Iris pigment epithelial cell (primary cell): Measurements from ENCODE around the gene GPC6.

ENCODE experiments used
- DNase-seq: peaks from one replicate; pipeline ENCODE4 v3.0.0-alpha.2; 2011; ENCODE audit warnings: low read depth

GPC6 gene

DNA sequence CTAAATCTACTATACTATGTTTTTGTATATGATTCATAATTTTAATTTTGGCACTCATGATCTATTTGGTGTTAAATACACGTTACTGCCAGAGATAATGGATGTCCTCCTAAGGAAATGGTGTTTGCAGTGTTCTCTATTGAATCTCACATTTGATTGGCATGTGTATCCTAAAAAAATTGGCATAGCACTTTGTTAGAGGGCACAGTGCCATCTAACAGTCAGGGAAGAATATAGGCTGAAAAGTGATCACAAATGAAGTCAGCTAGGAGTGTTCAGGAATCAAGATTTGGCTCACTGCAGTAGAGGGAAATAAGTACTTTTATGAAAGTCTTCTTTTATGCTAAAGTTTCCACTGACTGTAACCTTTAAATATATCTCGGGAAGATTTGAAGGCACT is 624.6 kb downstream of the GPC6 start:
- DNase-seq, result no peak

DNA sequence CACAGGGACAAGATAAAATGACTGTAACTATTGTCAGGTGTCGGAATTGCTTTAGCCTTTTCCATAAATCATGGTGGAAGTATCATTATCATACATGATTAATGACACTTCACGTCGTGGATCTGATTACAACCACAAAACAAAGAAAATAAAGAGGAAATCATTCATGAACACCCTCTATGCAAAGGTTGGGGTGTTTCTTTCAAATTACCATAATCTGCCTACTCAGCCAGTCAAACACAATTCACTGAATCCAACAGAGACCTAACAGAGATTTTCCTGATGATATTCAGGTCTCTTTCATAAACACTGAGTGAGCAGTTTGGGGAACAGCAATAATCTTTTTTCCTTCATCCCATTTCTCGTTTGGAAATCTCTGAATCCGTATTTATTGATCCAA is 627.3 kb downstream of the GPC6 start:
- no peak for DNase-seq

DNA sequence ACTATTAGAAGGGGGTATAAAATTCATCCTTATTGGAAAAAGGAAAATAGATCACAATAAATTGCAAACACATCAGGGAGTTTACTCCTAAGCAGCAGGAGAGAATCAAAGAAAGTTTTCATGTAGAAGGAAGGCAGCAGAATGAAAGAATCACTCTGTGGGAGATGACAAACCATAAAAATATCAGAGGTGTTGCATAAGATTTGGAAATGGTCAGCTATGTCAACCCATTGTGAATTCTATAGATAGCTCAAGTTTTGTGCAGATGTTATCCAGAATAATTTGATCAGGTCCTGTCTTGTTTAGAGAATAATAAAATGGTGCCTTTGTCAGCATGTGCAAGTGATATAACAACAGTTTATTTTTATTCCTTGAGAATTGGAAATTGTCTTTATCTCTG is 630.5 kb downstream of the GPC6 start:
- DNase-seq, result no peak

DNA sequence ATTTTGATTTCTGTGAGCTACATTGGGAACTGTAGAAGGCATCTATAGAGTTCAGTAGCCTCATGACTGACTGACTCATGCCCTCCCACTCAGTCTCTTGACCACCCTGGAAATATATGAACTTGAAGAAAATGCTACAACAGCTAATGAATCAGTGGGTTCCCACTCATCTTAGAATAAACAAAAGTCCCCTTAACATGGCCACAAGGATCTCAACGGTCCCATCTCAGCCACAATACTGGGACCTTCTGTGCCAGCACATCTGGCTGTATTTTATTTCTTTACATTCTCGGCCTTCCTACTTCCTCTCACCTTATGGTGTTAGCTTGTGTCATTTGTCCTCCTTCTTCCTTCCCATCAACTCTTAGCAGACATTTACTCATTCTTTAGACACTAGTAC is 633.1 kb downstream of the GPC6 start:
- peak; percentile 57 for DNase-seq

DNA sequence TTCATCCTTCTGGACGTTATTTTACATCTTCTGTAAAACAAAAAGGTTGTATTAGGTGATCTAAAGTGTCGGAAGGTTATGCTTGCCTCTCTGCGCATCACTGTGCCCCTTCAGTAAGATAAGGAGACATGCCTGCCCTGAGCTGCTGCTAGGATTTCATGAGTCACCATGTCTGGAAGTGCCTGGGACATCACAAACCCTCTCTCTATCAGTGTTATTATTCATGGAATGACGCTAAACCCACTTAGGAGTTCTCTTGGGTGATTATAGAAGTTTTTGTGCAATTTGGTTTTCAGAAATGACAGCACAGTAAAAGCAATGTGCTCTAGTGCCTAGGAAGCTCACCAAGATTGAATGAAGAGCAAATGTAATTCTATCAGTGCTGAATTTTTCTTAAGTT is 635.2 kb downstream of the GPC6 start:
- DNase-seq, result peak; percentile 78

DNA sequence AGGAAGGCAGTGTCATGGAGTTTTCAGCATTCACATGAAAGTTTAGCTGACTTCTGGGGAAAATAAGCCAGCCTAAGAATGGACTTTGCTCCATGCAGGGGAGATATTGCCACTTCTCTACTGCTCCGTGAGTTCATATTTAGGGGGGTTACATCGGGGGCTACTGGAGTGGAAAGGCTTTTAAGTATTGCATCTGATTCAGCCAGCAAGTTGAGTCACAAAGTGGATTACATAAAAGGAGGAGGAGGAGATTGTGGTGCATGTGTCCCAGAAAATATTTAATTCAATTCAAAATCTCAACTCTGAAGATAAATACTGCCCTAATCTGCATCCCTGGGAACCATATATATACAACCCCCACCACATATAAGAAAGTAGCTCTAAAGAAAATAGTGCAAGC is 635.7 kb downstream of the GPC6 start:
- DNase-seq, result peak; percentile 41

DNA sequence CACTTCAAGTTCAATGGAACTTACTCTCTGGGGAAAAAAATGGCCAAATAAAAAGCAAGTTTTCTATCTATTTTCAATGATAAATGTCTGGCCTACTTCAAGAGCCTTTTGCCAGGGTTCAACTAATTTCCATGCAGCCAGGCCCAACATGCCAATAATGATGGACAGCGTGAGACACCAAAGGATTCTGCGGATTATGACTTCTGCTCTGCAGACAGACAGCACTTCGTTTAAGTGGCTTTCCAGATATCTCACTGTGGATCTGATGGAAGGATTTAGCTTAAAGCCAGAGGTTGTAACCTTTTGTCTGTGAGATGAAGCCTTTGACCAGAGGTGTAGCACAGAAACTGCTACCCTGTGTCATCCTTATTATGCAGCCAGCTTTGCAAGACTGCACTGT is 638.6 kb downstream of the GPC6 start:
- DNase-seq, result no peak

DNA sequence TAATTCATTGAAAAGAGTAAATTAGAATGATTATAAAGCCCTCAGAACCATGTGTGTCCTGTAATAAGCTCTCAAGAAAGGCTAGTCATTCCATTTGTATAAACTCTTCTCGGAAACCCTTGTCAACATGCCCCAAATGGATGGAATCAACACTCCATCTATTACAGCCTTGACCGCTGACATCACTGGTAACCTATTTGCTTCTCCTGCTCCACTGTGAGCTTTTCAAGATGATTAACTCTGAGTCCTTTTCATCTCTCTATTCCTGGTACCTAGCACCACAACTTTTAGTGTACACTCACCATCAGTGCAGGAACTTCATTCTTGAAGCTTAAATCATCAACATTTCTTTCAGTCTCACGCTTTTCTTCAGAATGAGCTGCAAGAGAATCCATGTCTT is 640.9 kb downstream of the GPC6 start:
- no peak for DNase-seq

DNA sequence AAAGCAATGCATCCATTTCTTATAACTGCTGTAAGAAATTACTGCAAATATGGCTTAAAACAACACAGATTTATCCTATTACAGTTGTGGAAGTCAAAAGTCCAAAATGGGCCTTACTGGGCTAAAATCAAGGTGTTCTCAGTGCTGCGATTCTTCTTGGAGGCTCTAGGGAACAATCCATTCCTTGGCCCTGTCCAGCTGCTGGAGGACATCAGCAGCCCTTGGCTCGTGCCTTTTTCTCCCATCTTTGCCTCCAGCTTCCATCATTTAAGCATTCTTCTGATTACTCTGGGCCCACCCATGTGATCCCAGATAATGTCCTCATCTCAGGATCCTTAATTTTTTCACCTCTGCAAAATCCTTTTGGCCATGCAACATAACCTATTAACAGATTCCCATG is 645.8 kb downstream of the GPC6 start:
- DNase-seq, result no peak

DNA sequence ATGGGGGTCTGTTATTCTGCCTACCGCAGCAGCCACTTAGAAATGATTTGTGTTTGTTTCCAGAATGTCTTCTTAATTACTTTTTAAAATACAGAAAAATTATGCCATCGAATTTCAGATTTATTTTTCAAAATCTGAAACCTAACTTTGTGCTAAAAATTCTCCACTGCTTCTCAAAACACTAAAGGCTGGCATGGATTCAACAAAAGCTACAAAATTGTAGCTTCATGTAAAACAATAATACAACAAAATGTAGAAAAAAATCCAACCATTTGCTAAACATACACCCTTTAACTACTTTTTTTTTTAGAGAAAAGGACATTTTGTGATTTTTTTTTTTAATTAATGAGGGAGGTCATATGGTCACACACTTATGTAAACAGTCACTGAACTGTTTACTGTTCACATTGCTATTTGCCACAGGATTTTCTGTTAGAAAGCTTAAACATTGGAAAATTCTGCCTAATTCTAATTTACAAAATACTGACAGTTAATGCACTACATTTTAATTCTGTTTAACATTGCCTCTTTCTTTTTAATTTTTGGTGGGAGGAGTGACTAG is 646.3 kb downstream of the GPC6 start:
- no peak for DNase-seq

DNA sequence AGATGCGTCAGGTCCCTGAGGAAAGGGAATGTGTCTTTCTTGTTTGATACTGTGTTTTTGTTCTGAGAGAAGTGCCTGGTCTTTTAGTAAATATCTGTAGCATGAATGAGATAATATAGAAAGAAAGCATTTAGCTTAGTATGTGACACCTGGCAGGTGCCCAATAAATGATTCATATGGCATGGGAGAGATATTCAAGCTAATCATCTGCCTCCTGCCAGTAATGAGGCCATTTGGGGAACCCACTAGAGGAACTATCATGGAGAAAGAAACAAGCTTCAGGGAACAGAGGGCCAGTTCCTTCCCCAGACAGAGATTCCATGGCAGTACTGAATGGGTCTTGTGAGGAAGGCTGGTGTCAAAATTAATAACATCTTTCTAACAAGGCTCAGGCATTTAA is 648.9 kb downstream of the GPC6 start:
- peak; percentile 49 for DNase-seq

DNA sequence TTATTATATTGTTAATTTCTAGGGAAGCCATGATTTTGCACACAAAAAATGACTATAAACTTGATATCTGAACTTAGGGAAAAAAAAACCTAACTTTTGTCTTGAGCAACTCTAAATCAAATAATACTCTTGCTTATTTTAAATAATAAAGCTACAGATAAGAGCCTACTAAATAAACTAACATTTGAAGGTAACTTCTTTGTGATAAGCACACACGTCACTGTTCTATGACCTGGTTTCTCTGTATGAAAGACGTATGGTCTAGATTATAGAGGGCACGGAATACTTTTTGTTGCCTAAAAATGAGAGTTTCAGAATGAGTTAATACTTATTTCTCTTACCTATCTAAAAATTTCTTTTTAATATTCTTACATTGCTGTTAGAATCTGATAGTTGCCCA is 649.6 kb downstream of the GPC6 start:
- no peak for DNase-seq

DNA sequence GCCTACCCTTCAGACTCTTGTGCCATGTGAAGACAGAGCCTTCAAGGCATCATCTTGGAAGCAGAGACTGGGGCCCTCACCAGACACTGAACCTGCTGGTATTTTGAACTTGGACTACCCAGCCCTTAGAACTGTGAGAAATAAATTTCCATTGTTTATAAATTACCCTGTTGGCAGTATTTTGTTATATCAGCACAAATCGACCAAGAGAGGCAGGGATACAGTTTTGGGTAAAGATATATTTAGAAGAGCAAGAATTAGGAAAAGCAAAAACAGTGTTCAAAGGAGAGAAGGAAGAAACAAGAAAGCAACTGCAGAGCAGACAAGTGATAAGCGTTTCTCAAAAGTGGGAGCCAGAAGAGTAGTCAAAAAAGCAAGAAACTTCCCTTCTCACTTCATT is 652.1 kb downstream of the GPC6 start:
- no peak for DNase-seq

DNA sequence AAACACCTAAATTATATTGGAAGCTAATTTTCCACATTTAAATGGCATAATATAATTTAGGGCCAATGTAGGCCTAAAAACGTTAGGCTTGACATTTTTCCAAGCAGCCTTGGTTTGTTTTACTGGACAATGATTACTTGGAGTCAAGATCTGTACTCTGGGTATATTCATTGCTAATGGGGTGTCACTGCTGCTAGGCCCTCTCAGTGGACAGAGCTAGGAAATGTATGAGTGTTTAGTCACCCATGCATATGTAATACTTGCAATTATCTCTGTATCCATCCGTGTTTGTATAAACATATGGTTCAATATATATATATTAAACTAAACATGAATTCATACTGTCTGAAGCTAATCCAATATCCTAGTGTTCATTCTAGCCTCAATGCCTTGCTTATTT is 654.8 kb downstream of the GPC6 start:
- peak; percentile 40 for DNase-seq

DNA sequence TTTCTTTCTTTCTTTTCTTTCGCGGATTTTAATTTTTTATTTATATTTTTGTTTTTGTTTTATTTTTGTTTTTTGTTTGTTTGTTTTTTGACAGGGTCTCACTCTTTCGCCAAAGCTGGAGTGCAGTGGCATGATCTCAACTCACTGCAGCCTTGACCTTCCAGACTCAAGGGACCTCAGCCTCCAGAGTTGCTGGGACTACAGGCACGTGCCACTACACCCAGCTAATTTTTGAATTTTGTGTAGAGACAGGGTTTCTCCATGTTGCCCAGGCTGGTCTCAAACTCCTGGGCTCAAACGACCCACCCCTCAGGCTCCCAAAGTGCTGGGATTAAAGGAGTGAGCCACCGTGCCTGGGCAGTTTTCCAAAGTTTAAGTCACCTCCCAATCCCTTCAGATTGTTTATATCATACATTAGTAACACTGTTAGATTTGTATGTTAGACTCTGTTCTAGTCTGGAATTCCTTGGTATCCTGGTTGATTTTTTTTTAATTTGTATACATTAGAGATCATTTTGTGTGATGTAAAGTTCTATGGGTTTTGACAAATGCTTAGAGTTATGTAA is 655.6 kb downstream of the GPC6 start:
- DNase-seq, result peak; percentile 23

DNA sequence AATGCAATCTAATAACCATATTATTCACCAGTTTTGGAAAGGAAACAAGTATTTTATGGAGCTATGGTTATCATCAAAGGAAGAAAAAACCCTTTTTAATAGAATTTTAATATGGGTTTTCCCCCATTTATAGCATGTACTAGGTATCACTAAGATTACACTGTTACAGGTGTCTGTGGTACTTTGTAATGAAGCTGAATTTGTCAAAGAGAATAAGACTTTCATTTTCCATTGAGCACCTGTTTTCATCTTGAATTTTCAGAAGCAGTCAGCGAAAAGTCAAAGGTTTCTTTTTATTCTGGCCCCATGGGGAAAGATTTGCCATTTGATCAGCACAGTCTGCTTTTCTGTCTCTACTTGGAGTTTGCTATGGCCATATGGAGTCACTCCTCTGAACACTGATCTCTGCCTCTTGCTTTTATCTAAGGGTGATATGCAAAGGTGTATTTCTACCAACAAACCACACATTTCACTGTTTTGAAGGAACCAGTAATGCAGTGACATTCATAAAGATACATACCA is 662.9 kb downstream of the GPC6 start:
- no peak for DNase-seq

DNA sequence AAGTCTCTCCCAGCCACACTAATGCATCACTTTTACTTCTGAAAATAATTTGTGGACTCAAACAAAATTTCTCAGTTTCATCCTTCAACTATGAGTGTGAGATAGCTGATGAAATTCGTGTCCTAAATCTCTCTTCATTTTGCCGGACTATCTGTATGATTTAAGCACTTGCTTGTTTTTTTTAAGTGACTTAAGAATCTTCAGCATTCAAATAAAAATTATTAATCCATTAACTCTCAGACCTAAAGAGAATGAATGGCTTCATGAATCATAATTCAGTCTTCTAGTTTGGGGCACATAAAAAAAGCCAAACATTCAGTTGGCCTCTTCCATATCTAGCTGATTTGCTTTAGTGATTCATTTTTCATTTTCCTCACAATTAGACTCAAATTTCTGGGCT is 673.4 kb downstream of the GPC6 start:
- DNase-seq, result no peak

DNA sequence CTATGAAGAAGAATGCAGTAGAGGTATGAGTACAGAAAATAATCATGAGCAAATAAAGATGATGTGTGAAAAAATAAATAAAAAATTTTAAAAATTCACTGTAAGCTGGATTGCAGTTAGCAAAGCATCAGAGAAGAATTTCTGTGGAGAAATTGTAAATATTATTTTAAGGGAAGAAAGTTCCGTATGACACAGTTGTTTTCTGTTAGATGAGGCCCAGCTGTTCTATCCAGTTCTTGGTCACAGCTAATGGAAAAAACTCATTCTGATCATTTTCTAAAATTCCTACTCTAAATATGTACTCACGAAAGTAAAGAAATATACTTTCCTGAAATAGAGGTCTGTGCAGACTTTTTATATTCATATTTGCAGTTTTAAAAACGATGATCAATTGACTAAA is 674.1 kb downstream of the GPC6 start:
- DNase-seq, result no peak

DNA sequence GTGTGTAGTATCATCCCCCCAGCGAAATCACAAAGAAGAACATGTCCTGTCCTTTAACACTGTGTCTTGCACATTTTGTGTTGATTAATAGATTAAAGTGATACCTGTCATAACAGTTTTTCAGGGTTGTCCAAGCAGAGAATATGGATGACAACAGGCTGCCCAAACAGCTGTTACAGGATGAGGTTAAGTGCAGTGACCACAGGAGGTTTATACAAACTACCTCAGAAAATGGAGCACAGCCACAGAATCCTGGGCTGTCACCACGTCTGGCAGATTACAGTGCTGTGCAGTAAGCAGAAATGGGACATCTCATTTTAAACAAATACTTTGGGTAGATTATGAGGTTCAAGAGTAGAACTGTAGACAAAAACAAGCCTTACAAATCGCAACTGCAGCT is 677.3 kb downstream of the GPC6 start:
- DNase-seq, result peak; percentile 10

DNA sequence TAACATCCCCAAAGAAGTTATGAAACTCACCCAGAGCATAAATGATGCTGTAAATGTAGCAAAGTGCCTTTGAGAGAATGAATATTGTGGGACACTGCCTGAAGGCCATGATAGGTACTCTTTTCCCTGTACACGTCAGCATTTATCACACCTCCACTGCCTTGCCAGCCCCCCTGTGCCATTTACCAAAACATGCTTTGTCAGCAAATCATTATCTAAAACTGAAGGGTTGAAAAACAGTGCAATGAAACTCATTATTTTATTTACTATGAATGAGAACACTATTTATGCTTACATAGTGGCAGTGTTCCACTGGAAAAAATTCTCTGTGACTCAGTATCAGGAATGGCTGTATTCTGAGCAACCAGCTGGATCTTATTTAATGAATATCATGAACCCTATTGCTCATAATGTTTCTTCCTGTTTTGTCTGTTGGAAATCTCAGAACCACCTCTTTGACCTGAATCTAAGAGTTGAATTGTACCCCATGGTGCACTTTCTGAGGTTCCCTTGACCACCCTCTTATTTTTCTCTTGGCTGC is 688.7 kb downstream of the GPC6 start:
- peak; percentile 51 for DNase-seq

DNA sequence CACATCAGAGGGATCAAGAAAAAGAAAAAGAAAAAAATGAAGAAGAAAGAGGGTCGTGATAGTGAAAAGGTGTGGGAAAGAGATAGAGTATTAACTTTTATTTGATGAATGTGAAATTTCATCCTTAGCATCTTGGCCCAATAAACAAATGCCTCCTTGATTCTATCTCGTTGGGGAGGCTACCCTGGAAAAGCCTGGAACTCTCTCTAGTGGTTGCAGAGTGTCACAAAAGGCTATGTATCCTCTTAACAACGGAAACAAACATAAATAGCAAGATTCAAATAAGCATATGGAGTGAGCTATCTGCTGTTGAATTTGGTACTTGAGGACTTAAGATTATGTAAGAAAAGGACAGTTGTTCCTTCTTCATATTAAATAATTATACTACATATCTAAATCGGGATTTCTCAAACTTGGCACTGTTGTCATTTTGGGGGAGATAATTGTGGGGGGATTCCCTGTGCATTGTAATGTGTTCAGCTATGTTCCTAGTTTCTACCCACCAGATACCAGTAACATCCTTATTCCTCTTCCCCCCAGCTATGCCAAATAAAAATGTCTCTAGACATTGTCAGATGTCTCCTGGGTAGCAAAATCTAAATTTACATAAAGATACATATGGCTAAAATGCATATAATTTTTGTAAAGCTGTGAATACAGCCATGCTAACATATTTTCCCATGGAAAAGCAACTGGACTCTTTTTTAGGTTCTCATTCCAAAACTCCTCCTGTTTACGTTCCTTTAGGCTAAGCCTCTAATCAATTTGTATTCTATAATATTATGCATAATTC is 695.7 kb downstream of the GPC6 start:
- no peak for DNase-seq

DNA sequence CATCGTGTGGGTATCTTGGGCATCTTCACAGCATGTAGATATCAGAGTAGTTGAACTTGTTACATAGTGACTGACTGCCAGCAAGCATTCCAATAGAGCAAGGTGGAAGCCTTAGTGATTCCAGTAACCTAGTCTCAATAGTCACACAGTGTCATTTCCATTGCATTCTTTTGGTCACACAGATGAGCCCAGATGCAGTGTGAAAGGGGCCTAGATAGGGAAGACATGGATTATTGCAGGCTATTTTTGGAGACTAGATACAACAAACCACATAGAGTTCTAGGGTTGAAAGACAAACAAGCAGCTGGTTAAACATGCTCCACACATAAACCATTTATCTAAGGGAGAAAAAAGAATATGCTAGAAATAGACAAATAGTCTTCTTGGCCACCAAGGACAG is 699.4 kb downstream of the GPC6 start:
- DNase-seq, result no peak

DNA sequence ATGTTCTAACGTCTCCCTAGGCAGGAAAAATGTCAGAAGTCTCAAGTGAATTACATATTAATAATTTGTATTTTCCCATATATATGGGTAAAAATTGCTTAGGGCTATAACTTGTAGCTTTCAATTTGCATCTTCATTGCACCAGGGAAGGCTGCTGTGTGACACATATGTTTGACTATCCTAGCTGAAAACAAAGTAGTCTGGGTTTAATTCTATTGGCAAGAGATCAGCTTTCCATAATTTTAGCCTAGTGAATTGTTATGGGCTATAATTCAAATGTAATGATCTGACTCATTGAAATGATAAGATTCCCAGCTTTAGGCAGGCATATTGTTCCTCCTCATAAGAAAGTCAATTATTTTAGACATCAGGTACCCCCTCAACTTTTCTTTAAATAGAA is 699.8 kb downstream of the GPC6 start:
- no peak for DNase-seq
